Glutamatergic neuron (in vitro differentiated cells): ENCODE measurements around the gene GGN. TPM values are rescaled to one million over a fixed set of nuclear protein-coding genes. Genes with fewer than 3 reads are reported as not detected.
A peak's percentile ranks its signal among the peaks of the same experiment; 100 is the strongest.
"Not testable (repeated sequence)": the region's sequence is repeated elsewhere in the genome, so short reads cannot be mapped to it uniquely, and the experiment has no call there.

ENCODE experiments used
- DNase-seq: peaks from one replicate; pipeline ENCODE4 v3.0.0; 2022
- H3K27ac Mint-ChIP-seq: one replicate; pipeline ENCODE4 v1.8.0; 2020; ENCODE audit warnings: mild to moderate bottlenecking, mixed read lengths, inconsistent platforms; ENCODE audit not compliant: unreplicated experiment
- H3K27me3 Mint-ChIP-seq: one replicate; pipeline ENCODE4 v1.8.0; 2020; ENCODE audit warnings: mild to moderate bottlenecking, moderate library complexity, mixed read lengths, inconsistent platforms; ENCODE audit not compliant: unreplicated experiment
- H3K36me3 Mint-ChIP-seq: one replicate; pipeline ENCODE4 v1.8.0; 2020; ENCODE audit warnings: mild to moderate bottlenecking, mixed read lengths, inconsistent platforms; ENCODE audit not compliant: unreplicated experiment
- H3K4me1 Mint-ChIP-seq: one replicate; pipeline ENCODE4 v1.8.0; 2020; ENCODE audit warnings: mild to moderate bottlenecking, low read depth, mixed read lengths, inconsistent platforms; ENCODE audit not compliant: unreplicated experiment
- H3K4me3 Mint-ChIP-seq: one replicate; pipeline ENCODE4 v1.8.0; 2020; ENCODE audit warnings: mild to moderate bottlenecking, mixed read lengths, inconsistent platforms; ENCODE audit not compliant: unreplicated experiment
- H3K9me3 Mint-ChIP-seq: one replicate; pipeline ENCODE4 v1.8.0; 2020; ENCODE audit warnings: mild to moderate bottlenecking, moderate library complexity, mixed read lengths, inconsistent platforms; ENCODE audit not compliant: unreplicated experiment
- CTCF ChIP-seq: fragments of 200-600 bp; sonication (generic); IDR thresholded peaks from one replicate; pipeline ENCODE4 v1.5.0; 2021; ENCODE audit not compliant: partially characterized antibody, unreplicated experiment
- total RNA-seq: library from RNA; stranded (reverse); fragmentation: NEBNext Ultra II Directional; extraction: Animal tissue kit (Norgen Biotek cat#: 25700); gene quantifications from one replicate; pipeline ENCODE4 v1.2.1, GENCODE V29; 2021; ENCODE audit not compliant: unreplicated experiment

Gene GGN
- total RNA-seq, 1 donor from 2014 or later: 2.0 TPM

- H3K4me3 Mint-ChIP-seq: peak overlapping the region; percentile 83
- no peaks in the 10 kb centered on the region for H3K9me3 Mint-ChIP-seq
- H3K36me3 Mint-ChIP-seq: no peaks in the 10 kb centered on the region
- DNase-seq: peak; percentile 74
- TF ChIP-seq CTCF: no peak
- peaks cover 13% of the 10 kb centered on the region for H3K4me1 Mint-ChIP-seq
- peak overlapping the region; percentile 11 for H3K27ac Mint-ChIP-seq
- peaks cover 1% of the 10 kb centered on the region for H3K27me3 Mint-ChIP-seq
These were observed 30.0 kb upstream of the GGN start for GRCh38 chr19:38417544-38418506.

GRCh38 chr19:38417146-38417543 lies 29.3 kb upstream of the GGN start:
- no peaks in the 10 kb centered on the region for H3K9me3 Mint-ChIP-seq
- peaks cover 1% of the 10 kb centered on the region for H3K27me3 Mint-ChIP-seq
- TF ChIP-seq CTCF: no peak
- DNase-seq: no peak
- peak overlapping the region; percentile 11 for H3K27ac Mint-ChIP-seq
- H3K36me3 Mint-ChIP-seq: no peaks in the 10 kb centered on the region
- H3K4me3 Mint-ChIP-seq: peak overlapping the region; percentile 83
- peaks cover 16% of the 10 kb centered on the region for H3K4me1 Mint-ChIP-seq

GRCh38 chr19:38413416-38413815 lies 25.6 kb upstream of the GGN start:
- DNase-seq: no peak
- Mint-ChIP-seq H3K4me1 (peaks cover 24% of the 10 kb centered on the region), H3K9me3 (peaks cover 1% of the 10 kb centered on the region), H3K27ac (no peak overlapping the region), H3K27me3 (peaks cover 11% of the 10 kb centered on the region), H3K36me3 (no peaks in the 10 kb centered on the region), H3K4me3 (no peak overlapping the region)
- TF ChIP-seq CTCF: no peak

- H3K9me3 Mint-ChIP-seq: peaks cover 1% of the 10 kb centered on the region
- H3K4me1 Mint-ChIP-seq: peaks cover 24% of the 10 kb centered on the region
- no peak overlapping the region for H3K4me3 Mint-ChIP-seq
- no peak overlapping the region for H3K27ac Mint-ChIP-seq
- no peaks in the 10 kb centered on the region for H3K36me3 Mint-ChIP-seq
- TF ChIP-seq CTCF: no peak
- no peak for DNase-seq
- peaks cover 11% of the 10 kb centered on the region for H3K27me3 Mint-ChIP-seq
These were observed 25.1 kb upstream of the GGN start for GRCh38 chr19:38412961-38413360.

GRCh38 chr19:38412491-38412890 lies 24.7 kb upstream of the GGN start:
- Mint-ChIP-seq H3K27me3 (peaks cover 11% of the 10 kb centered on the region), H3K36me3 (no peaks in the 10 kb centered on the region), H3K9me3 (peaks cover 1% of the 10 kb centered on the region), H3K27ac (no peak overlapping the region), H3K4me3 (no peak overlapping the region), H3K4me1 (peaks cover 22% of the 10 kb centered on the region)
- no peak for TF ChIP-seq CTCF
- DNase-seq: no peak

GRCh38 chr19:38411898-38412297 lies 24.1 kb upstream of the GGN start:
- H3K36me3 Mint-ChIP-seq, H3K9me3 Mint-ChIP-seq, H3K4me3 Mint-ChIP-seq, DNase-seq, H3K27ac Mint-ChIP-seq: not testable (repeated sequence)
- Mint-ChIP-seq H3K4me1 (peaks cover 16% of the 10 kb centered on the region), H3K27me3 (peaks cover 11% of the 10 kb centered on the region)
